ENCODE results near the gene ANKRD33. TPM values are rescaled to one million over a fixed set of nuclear protein-coding genes. Genes with fewer than 3 reads are reported as not detected.
A peak's percentile ranks its signal among the peaks of the same experiment; 100 is the strongest.

ANKRD33 gene
- total and polyA plus RNA-seq, 5 donors from 2014 or later, result not detected

- ATAC-seq (ENCODE audit: low read depth in 2 of 2) (peak; percentile 49), DNase-seq (no peak)
- H3K27me3 Mint-ChIP-seq, result peaks cover 66% of the 10 kb centered on the region
- peaks cover 0 to 4% (median 0%) of the 10 kb centered on the region in 7 donors for H3K9me3 Mint-ChIP-seq
- H3K4me1 Mint-ChIP-seq, result peaks cover 0 to 21% (median 4%) of the 10 kb centered on the region in 4 donors
- H3K9me3 ChIP-seq (ENCODE audit: control insufficient read depth in 2 of 2, low read length in 2 of 2), result no peaks in the 10 kb centered on the region
- no peak overlapping the region for H3K27ac ChIP-seq (ENCODE audit: insufficient read depth, low read length, poor library complexity, severe bottlenecking)
- H3K36me3 ChIP-seq (ENCODE audit: control insufficient read depth, insufficient read depth, low read length), result no peaks in the 10 kb centered on the region
- no peaks in the 10 kb centered on the region for H3K36me3 Mint-ChIP-seq
- no peak overlapping the region for H3K27ac Mint-ChIP-seq
- peaks cover 6% of the 10 kb centered on the region for H3K4me1 ChIP-seq (ENCODE audit: control insufficient read depth, insufficient read depth, low read length, poor library complexity, severe bottlenecking)
- H3K27me3 ChIP-seq (ENCODE audit: control insufficient read depth, insufficient read depth, low read length), result peaks cover 13% of the 10 kb centered on the region
- peak overlapping the region in 1 of 4 donors; percentile 43 for H3K4me3 Mint-ChIP-seq
- H3K4me3 ChIP-seq (ENCODE audit: low read depth, low read length), result no peak overlapping the region
These were observed 23.7 kb upstream of the ANKRD33 start for GRCh38 chr12:51863933-51864832.

GRCh38 chr12:51864833-51865670 is 22.9 kb upstream of the ANKRD33 start:
- peaks cover 13% of the 10 kb centered on the region for H3K27me3 ChIP-seq (ENCODE audit: control insufficient read depth, insufficient read depth, low read length)
- no peaks in the 10 kb centered on the region for H3K36me3 ChIP-seq (ENCODE audit: control insufficient read depth, insufficient read depth, low read length)
- H3K4me1 Mint-ChIP-seq, result peaks cover 0 to 23% (median 4%) of the 10 kb centered on the region in 4 donors
- H3K4me3 Mint-ChIP-seq, result peak overlapping the region in 1 of 4 donors; percentile 43
- H3K36me3 Mint-ChIP-seq, result no peaks in the 10 kb centered on the region
- no peak overlapping the region for H3K27ac Mint-ChIP-seq
- H3K27ac ChIP-seq (ENCODE audit: insufficient read depth, low read length, poor library complexity, severe bottlenecking), result no peak overlapping the region
- DNase-seq (no peak), ATAC-seq (ENCODE audit: low read depth in 2 of 2) (no peak)
- H3K9me3 Mint-ChIP-seq, result peaks cover 0 to 4% (median 0%) of the 10 kb centered on the region in 7 donors
- H3K9me3 ChIP-seq (ENCODE audit: control insufficient read depth in 2 of 2, low read length in 2 of 2), result no peaks in the 10 kb centered on the region
- peaks cover 6% of the 10 kb centered on the region for H3K4me1 ChIP-seq (ENCODE audit: control insufficient read depth, insufficient read depth, low read length, poor library complexity, severe bottlenecking)
- H3K27me3 Mint-ChIP-seq, result peaks cover 68% of the 10 kb centered on the region
- no peak overlapping the region for H3K4me3 ChIP-seq (ENCODE audit: low read depth, low read length)

- Histone ChIP-seq H3K27me3 (ENCODE audit: control insufficient read depth, insufficient read depth, low read length) (peaks cover 16% of the 10 kb centered on the region), H3K4me3 (ENCODE audit: low read depth, low read length) (no peak overlapping the region), H3K27ac (ENCODE audit: insufficient read depth, low read length, poor library complexity, severe bottlenecking) (no peak overlapping the region), H3K36me3 (ENCODE audit: control insufficient read depth, insufficient read depth, low read length) (no peaks in the 10 kb centered on the region), H3K4me1 (ENCODE audit: control insufficient read depth, insufficient read depth, low read length, poor library complexity, severe bottlenecking) (peaks cover 6% of the 10 kb centered on the region), H3K9me3 (ENCODE audit: control insufficient read depth in 2 of 2, low read length in 2 of 2) (no peaks in the 10 kb centered on the region)
- Mint-ChIP-seq H3K27me3 (peaks cover 69% of the 10 kb centered on the region), H3K27ac (no peak overlapping the region), H3K9me3 (peaks cover 0 to 4% (median 0%) of the 10 kb centered on the region in 7 donors), H3K4me1 (peaks cover 0 to 26% (median 4%) of the 10 kb centered on the region in 4 donors), H3K36me3 (no peaks in the 10 kb centered on the region), H3K4me3 (no peak overlapping the region)
- ATAC-seq (ENCODE audit: low read depth in 2 of 2), result no peak
- DNase-seq, result no peak
These were observed 22.1 kb upstream of the ANKRD33 start for GRCh38 chr12:51865757-51866270.

GRCh38 chr12:51866324-51866723 is 21.6 kb upstream of the ANKRD33 start:
- Histone ChIP-seq H3K4me1 (ENCODE audit: control insufficient read depth, insufficient read depth, low read length, poor library complexity, severe bottlenecking) (peaks cover 6% of the 10 kb centered on the region), H3K4me3 (ENCODE audit: low read depth, low read length) (no peak overlapping the region), H3K9me3 (ENCODE audit: control insufficient read depth in 2 of 2, low read length in 2 of 2) (no peaks in the 10 kb centered on the region), H3K27me3 (ENCODE audit: control insufficient read depth, insufficient read depth, low read length) (peaks cover 16% of the 10 kb centered on the region), H3K27ac (ENCODE audit: insufficient read depth, low read length, poor library complexity, severe bottlenecking) (no peak overlapping the region), H3K36me3 (ENCODE audit: control insufficient read depth, insufficient read depth, low read length) (no peaks in the 10 kb centered on the region)
- H3K27ac Mint-ChIP-seq, result no peak overlapping the region
- DNase-seq, result no peak
- H3K27me3 Mint-ChIP-seq, result peaks cover 69% of the 10 kb centered on the region
- no peak overlapping the region for H3K4me3 Mint-ChIP-seq
- no peak for ATAC-seq (ENCODE audit: low read depth in 2 of 2)
- peaks cover 0 to 4% (median 0%) of the 10 kb centered on the region in 7 donors for H3K9me3 Mint-ChIP-seq
- H3K36me3 Mint-ChIP-seq, result no peaks in the 10 kb centered on the region
- H3K4me1 Mint-ChIP-seq, result peaks cover 0 to 26% (median 4%) of the 10 kb centered on the region in 4 donors

GRCh38 chr12:51866762-51867161 is 21.1 kb upstream of the ANKRD33 start:
- peaks cover 0 to 26% (median 4%) of the 10 kb centered on the region in 4 donors for H3K4me1 Mint-ChIP-seq
- Histone ChIP-seq H3K36me3 (ENCODE audit: control insufficient read depth, insufficient read depth, low read length) (no peaks in the 10 kb centered on the region), H3K27ac (ENCODE audit: insufficient read depth, low read length, poor library complexity, severe bottlenecking) (no peak overlapping the region), H3K9me3 (ENCODE audit: control insufficient read depth in 2 of 2, low read length in 2 of 2) (no peaks in the 10 kb centered on the region), H3K4me3 (ENCODE audit: low read depth, low read length) (no peak overlapping the region), H3K4me1 (ENCODE audit: control insufficient read depth, insufficient read depth, low read length, poor library complexity, severe bottlenecking) (peaks cover 6% of the 10 kb centered on the region), H3K27me3 (ENCODE audit: control insufficient read depth, insufficient read depth, low read length) (peaks cover 16% of the 10 kb centered on the region)
- ATAC-seq (ENCODE audit: low read depth in 2 of 2), result no peak
- H3K9me3 Mint-ChIP-seq, result peaks cover 0 to 4% (median 0%) of the 10 kb centered on the region in 7 donors
- H3K27me3 Mint-ChIP-seq, result peaks cover 65% of the 10 kb centered on the region
- no peak overlapping the region for H3K27ac Mint-ChIP-seq
- no peak for DNase-seq
- H3K36me3 Mint-ChIP-seq, result no peaks in the 10 kb centered on the region
- no peak overlapping the region for H3K4me3 Mint-ChIP-seq

GRCh38 chr12:51867371-51867770 is 20.5 kb upstream of the ANKRD33 start:
- Histone ChIP-seq H3K4me3 (ENCODE audit: low read depth, low read length) (no peak overlapping the region), H3K9me3 (ENCODE audit: control insufficient read depth in 2 of 2, low read length in 2 of 2) (no peaks in the 10 kb centered on the region), H3K36me3 (ENCODE audit: control insufficient read depth, insufficient read depth, low read length) (no peaks in the 10 kb centered on the region), H3K27me3 (ENCODE audit: control insufficient read depth, insufficient read depth, low read length) (peaks cover 16% of the 10 kb centered on the region), H3K27ac (ENCODE audit: insufficient read depth, low read length, poor library complexity, severe bottlenecking) (no peak overlapping the region), H3K4me1 (ENCODE audit: control insufficient read depth, insufficient read depth, low read length, poor library complexity, severe bottlenecking) (peaks cover 6% of the 10 kb centered on the region)
- Mint-ChIP-seq H3K9me3 (peaks cover 0 to 4% (median 0%) of the 10 kb centered on the region in 7 donors), H3K27me3 (peaks cover 60% of the 10 kb centered on the region), H3K27ac (peak overlapping the region in 1 of 3 donors; percentile 5), H3K4me3 (no peak overlapping the region), H3K36me3 (no peaks in the 10 kb centered on the region), H3K4me1 (peaks cover 0 to 26% (median 4%) of the 10 kb centered on the region in 4 donors)
- DNase-seq (no peak), ATAC-seq (ENCODE audit: low read depth in 2 of 2) (no peak)

- peaks cover 6% of the 10 kb centered on the region for H3K4me1 ChIP-seq (ENCODE audit: control insufficient read depth, insufficient read depth, low read length, poor library complexity, severe bottlenecking)
- Mint-ChIP-seq H3K9me3 (peaks cover 0 to 4% (median 0%) of the 10 kb centered on the region in 7 donors), H3K4me1 (peaks cover 0 to 26% (median 4%) of the 10 kb centered on the region in 4 donors), H3K4me3 (peak overlapping the region in 3 of 4 donors; percentile 29 to 71 (median 49)), H3K27me3 (peaks cover 64% of the 10 kb centered on the region), H3K27ac (peak overlapping the region in 1 of 3 donors; percentile 29), H3K36me3 (no peaks in the 10 kb centered on the region)
- peaks cover 15% of the 10 kb centered on the region for H3K27me3 ChIP-seq (ENCODE audit: control insufficient read depth, insufficient read depth, low read length)
- no peak overlapping the region for H3K27ac ChIP-seq (ENCODE audit: insufficient read depth, low read length, poor library complexity, severe bottlenecking)
- no peaks in the 10 kb centered on the region for H3K9me3 ChIP-seq (ENCODE audit: control insufficient read depth in 2 of 2, low read length in 2 of 2)
- no peaks in the 10 kb centered on the region for H3K36me3 ChIP-seq (ENCODE audit: control insufficient read depth, insufficient read depth, low read length)
- no peak for ATAC-seq (ENCODE audit: low read depth in 2 of 2)
- H3K4me3 ChIP-seq (ENCODE audit: low read depth, low read length), result no peak overlapping the region
- no peak for DNase-seq
These were observed 20.0 kb upstream of the ANKRD33 start for GRCh38 chr12:51867796-51868428.
